ENCODE measurements around the gene NKAIN4.
A peak's percentile ranks its signal among the peaks of the same experiment; 100 is the strongest.

Gene NKAIN4

DNA sequence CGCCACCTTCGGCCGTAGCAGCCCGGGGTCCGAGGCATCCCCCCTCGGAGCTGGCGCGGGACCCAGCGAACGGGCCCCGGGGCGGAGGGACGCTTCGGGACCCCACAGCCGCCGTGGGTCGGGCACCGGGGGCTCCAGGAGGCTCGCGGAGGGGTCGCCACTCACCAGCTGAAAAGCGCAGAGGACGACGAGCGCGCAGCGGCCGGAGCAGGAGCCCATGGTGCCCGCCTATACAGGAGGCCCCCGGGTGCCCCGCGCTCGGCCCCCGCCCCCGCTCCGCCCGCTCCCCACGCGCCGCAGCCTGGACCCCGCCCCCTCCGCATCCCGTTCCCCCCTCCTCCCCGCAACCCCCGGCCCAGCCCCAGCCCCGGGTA is at the start of gene NKAIN4:
TSS of gene NKAIN4 (minus strand) at position 232 of the 374 bp plus-strand sequence. CDS start at position 219, 13 bp downstream.
- no peak for DNase-seq

- no peak for DNase-seq
Measured at GRCh38 chr20:63303095-63303666, 48.9 kb upstream of the NKAIN4 start.

DNA sequence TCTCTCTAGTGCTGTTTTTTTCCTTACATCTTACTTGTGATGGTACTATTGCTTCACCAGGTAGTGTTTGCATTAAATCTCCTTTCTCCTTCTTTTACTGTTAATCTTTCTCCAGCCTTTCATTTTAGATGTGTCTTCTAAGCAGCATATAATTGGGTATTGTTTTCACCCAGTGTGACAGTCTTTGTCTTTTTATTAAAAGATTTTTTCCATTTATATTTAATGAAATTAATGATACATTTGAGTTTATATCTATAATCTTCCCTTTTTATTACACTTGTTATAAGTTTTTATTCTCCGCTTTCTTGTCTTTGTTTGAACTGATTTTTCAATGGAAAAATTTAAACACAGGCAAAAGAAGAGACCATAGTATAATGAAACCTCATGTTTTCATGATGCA is 47.4 kb upstream of the NKAIN4 start:
- no peak for DNase-seq

DNA sequence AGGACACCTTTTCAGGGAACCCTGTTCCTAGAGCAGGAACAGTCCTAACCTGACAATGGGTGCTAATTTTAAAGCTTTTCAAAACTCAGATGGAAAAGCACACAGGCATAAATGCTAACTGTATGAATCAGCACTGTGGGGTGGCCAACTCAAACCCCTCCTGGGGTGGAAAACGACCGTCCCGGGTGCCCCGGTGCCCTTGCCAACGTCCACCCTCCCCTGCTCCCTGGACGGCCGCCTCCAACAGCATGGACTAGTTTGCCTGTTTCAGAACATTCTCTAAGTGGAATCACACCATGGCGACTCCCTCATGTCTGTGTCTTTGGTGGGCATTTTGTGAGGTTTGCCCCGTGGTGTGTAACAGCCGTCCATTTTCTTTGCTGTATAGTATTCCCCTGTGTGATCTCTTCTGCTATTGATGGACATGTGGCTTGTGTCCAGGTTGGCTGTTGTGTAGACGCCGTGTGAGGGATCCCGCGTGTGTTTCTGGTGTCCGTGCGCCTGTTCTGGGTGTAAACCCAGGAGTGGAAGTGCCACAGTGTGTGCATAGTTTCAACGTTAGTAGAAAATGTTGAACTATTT is 44.6 kb upstream of the NKAIN4 start:
- no peak for DNase-seq

DNA sequence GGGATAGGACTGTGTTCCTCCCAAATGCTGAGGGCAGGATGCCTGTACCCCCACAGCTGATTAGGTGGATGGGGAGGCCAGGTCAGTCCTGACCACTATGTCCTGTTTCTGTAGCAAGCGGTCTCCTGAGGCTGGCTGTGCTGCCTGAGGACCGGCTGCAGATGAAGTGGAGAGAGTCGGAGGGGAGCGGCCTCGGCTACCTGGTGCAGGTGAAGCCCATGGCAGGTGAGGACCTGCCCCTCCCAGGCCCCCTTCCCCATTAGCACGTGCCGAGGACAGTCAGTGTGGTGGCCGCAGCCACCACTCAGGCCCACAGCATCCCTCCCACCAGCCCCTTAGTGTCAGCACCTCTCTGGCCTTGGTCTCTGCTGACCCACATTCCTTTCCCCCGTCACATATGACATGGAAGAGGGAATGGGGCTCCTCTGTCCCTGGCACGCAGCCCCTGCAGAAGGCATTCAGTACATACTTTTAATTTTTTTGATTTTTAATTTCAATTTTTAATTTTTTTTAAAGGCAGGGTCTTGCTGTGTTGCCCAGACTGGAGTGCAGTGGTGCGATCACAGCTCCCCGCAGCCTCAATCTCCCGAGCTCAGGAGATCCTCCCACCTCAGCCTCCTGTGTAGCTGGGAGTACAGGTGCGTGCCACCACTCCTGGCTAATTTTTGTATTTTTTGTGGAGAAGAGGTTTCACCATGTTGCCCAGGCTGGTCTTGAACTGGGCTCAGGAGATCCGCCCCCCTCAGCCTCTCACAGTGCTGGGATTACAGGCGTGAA is 43.7 kb upstream of the NKAIN4 start:
- no peak for DNase-seq

DNA sequence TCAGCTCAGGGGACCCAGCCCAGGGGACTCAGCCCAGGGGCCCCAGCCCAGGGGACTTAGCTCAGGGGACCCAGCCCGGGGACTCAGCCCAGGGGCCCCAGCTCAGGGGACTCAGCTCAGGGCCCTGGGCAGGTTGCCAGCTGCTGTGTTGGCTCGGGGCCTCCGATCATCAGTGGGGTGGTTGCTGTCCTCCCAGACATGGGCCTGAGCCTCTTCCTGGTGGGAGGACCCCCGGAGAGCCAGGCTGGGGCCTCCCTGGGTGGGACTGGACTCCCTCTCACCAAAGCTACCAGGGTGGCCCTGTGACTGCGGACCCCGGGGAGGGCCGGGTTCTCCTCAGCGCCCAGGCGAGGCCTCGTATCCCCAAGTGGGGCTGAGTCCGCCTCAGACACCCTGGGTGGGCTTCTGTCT is 43.1 kb upstream of the NKAIN4 start:
- DNase-seq = no peak

DNA sequence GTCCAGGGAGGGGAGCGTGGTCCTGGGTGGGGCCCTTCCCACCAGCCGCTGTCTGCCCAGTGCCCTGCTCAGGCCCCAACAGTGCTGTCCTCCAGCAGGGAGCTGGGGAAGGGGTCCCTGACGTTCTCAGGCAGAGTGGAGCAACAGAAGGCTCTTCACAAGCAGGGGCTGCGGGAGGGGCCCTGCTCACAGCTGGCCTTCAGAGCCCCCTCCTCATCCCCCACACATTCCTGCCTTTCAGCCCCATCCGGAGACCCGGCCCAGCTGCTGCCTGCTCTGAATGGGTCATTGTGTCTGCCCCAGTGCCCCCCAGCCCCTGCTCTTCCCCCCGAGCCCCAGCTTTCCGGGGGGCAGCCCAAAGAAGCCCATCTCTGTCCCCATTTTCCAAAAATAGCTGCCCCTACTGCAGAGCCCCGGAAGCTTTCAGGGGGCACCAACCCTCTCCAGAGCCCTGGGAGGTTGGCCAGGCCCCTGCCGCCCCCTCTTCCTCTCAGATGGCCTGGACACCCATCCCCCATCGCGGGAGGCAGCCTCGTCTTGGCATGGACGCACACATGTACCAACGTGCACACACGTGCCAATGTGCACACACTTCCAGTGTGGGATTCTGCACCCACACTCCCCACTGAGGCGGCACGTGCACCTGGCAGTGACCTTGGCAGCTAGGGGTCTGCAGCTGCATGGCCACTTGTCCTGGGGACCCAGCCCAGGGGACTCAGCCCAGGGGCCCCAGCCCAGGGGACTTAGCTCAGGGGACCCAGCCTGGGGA is 42.5 kb upstream of the NKAIN4 start:
- no peak for DNase-seq

GRCh38 chr20:63295846-63296245 is 41.6 kb upstream of the NKAIN4 start:
- no peak for DNase-seq

- no peak for DNase-seq
Measured at GRCh38 chr20:63295422-63295821, 41.2 kb upstream of the NKAIN4 start.

DNA sequence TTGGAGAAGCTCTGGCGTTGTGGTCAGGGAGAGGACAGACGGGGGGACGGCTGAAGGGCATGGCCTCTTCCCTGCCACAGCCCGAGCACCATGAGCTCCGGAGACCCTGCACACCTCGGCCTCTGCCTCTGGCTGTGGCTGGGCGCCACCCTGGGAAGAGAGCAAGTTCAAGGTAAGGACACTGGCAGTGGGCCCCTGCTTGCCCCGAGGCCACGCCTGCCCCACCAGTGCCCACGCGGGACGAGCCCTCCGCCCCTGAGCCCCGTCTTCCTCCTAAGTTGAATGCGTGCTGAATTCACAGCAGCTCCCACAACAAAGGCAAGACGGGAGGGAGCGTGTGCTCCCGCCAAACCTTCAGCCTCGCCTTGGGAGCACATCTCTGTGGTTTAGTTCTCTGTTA is 40.8 kb upstream of the NKAIN4 start:
- DNase-seq = no peak

DNA sequence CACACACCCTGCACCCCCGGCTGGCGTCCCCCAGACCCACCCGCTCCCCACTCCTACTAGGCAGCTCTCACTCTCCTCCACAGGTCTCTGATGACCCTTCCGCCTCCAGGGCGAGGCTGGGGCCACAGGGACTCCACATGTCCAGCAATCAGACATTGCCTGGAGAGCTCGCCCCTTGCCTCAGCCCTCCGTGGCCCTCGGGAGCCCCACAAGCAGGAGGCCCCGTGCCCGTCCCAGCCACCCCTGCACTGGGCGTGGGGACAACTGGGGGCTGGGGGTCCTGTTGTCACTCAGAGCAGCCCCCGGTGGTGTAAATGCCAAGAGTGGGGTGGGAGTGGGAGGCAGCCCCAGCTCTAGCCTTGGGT is 40.3 kb upstream of the NKAIN4 start:
- no peak for DNase-seq

DNA sequence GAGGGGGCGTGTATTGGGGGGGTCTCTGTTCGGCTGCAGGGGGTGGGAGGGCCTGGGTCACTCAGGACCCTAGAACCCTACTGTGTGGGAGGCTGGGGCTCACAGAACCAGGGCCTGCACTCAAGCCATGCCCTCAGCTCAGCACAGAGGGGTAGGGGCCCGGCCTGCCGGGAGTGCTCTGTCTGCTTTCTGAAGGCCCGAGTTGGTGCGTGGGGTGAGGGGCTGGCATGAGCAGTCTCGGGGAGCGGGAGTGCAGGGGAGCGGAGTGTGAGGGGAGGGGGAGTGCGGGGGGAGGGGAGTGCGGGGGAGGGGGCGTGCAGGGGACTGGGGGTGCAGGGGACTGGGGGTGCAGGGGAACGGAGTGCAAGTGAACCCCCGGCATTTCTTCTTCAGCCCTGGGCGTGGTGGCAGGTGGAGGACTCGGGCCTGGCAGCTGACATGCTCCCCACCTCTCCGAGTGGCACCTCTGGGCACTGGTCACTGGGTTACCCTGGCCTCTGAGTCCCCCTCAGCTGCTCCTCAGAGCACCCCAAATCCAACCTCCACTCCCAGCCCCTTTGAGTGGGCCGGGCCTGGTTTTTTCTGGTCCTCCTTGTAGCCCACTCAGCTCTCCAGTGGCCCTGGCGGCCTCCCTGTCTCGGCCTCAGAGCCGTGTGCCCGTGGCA is 39.7 kb upstream of the NKAIN4 start:
- no peak for DNase-seq

DNA sequence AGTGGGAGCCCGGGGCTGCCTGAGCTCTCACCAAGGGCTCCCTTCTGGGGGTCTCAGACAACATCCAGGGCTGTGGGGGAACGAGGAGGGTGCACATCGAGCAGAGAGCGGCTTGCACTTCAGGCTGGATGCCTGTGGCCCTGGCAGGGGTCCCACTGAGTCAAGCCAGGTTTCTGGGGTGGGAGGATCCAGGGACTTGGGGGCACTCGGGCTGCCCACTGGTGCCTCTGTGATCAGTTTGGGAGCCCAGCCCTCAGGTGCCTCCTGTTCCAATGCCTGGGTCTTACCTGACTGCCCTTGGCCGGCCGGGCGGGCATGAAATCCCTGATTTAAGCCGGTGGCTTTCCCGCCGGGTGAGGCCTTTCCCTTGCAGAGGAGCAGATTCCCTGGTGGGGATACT is 39.2 kb upstream of the NKAIN4 start:
- DNase-seq = no peak

DNA sequence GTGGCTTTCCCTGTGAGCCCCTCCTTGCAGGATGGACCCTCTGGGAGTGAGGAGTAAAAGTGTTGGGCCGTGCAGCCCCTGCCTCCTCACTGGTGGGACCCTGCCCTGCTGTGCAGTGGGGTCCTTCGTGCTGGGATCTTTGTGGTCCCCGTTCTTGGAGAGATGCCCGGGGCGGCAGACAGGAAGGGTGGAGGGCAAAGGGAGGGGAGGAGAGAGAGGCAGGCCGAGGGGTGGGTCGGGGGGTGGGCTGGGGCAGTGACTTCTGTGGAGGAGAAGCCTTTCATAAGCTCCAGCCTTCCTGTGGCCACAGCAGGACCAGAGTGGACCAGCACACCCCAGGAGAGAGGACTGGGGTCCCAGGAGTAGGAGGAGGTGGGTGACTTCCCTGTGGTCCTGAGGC is 38.6 kb upstream of the NKAIN4 start, which contains the start of gene COL20A1:
TSS of gene COL20A1 (plus strand) at position 283 of the 400 bp plus-strand sequence. CDS start 1,922 bp downstream, outside the sequence.
- DNase-seq = no peak

GRCh38 chr20:63292292-63292701 is 38.0 kb upstream of the NKAIN4 start:
- no peak for DNase-seq

DNA sequence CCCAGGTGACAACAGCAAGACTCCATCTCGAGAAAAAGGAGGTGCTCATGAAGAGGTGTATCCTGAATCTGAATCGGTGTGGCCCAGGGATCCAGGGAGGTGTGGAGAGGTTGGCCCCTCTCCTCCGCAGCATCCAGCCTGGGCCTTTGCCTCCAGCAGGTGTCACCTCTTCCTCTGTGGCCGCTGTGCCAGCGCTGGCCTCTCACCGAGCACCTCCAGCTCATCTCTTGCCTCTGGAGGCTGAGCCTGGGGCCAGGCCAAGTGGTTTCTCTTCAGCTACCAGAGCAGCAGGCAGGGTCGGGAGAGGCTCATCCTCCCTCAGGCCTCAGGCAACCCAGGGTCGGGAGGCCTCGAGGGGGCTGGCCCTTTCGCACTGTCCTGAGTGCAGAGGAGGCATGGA is 37.5 kb upstream of the NKAIN4 start:
- DNase-seq = no peak

GRCh38 chr20:63290677-63291472 is 36.6 kb upstream of the NKAIN4 start:
- DNase-seq = peak; percentile 42

- DNase-seq = no peak
Measured at GRCh38 chr20:63290136-63290676, 35.9 kb upstream of the NKAIN4 start.

DNA sequence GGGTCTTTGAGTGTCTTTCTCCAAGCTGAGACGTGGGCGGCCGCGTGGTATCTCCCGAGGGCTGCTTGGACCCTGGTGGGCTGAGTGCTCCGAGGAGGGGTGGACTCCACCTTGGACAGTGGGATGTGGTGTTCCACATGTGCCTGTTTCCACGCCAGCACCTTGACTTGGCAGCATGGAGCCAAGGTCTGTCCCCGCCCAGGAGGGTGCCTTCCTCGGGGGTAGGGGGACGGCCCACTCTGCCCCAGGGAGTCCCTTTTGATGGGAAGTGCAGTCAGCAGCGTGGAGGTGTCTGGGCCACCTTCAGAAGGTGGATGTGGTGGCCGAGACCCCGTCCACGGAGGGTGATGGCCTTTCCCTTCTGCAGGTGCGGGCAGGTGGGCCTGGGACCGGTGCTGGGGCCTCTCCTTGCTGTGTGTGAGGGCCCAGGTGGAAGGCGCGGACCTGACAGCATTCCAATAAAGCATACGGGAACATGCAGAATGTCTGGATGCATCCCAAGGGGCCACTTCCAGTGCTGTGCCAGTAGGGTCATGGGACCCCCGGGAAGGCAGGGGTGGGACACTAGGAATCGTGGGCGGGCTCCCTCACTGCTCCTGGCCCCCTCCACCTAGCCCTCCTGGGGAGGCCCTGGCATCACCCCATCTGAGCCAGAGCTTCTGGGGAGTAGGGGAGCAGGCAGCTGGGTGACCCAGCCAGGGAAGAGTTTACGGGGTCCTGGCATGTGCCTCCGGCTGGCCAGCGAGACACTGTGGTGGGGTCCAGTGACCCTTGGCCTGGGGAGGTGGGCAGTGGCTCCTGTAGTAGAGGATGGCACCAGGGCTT is 35.3 kb upstream of the NKAIN4 start:
- DNase-seq = no peak

GRCh38 chr20:63288581-63289251 is 34.5 kb upstream of the NKAIN4 start:
- DNase-seq = no peak

Data from activated T-cell treated with anti-CD3 and anti-CD28 coated beads for 4 hours (primary cell).